K562 (cell line): ENCODE measurements around the gene ACY1. TPM values are rescaled to one million over a fixed set of nuclear protein-coding genes. Genes with fewer than 3 reads are reported as not detected.

Experiments
- ARID2 ChIP-seq: fragments of 450-650 bp; IDR thresholded peaks from 2 replicates; pipeline ENCODE4 v1.6.1; 2017; ENCODE audit warnings: antibody characterized with exemption, mild to moderate bottlenecking
- ASH1L ChIP-seq: fragments of 450-650 bp; IDR thresholded peaks from 2 replicates; pipeline ENCODE4 v1.6.1; 2018; ENCODE audit warnings: borderline replicate concordance, mild to moderate bottlenecking, low read depth; ENCODE audit not compliant: partially characterized antibody
- BHLHE40 ChIP-seq: IDR thresholded peaks from 2 replicates; pipeline ENCODE4 v1.6.1; 2011; ENCODE audit warnings: low read length, improper control_type of control experiment
- CBFB ChIP-seq: sonication (generic); formaldehyde crosslinking; IDR thresholded peaks from 2 replicates; pipeline ENCODE4 v1.4.0; 2020; ENCODE audit warnings: mild to moderate bottlenecking, missing genetic modification reagents
- CEBPB ChIP-seq: fragments of 450-650 bp; IDR thresholded peaks from 2 replicates; pipeline ENCODE4 v1.6.1; 2016; ENCODE audit warnings: missing genetic modification characterization, missing compliant biosample characterization
- HDAC1 ChIP-seq, 2 experiments: fragments of 450-650 bp; IDR thresholded peaks; 2 replicates each; pipeline ENCODE4 v1.6.1; 2016 to 2017; ENCODE audit warnings: inconsistent platforms in 1 of 2, mild to moderate bottlenecking in 1 of 2, moderate library complexity in 1 of 2
- HDAC3 ChIP-seq: fragments of 450-650 bp; IDR thresholded peaks from 2 replicates; pipeline ENCODE4 v1.6.1; 2018; ENCODE audit warnings: borderline replicate concordance, mild to moderate bottlenecking, moderate library complexity; ENCODE audit not compliant: partially characterized antibody
- HNRNPK ChIP-seq: fragments of 200-400 bp; formaldehyde crosslinking; IDR thresholded peaks from one replicate; pipeline ENCODE4 v1.6.1; 2018; ENCODE audit warnings: mild to moderate bottlenecking, low read depth, low read length; ENCODE audit not compliant: poor library complexity, severe bottlenecking
- HNRNPLL ChIP-seq: fragments of 200-400 bp; formaldehyde crosslinking; IDR thresholded peaks from 2 replicates; pipeline ENCODE4 v1.6.1; 2017; ENCODE audit warnings: low read length, low read depth, mild to moderate bottlenecking; ENCODE audit not compliant: poor library complexity, severe bottlenecking
- L3MBTL2 ChIP-seq: fragments of 450-650 bp; IDR thresholded peaks from 2 replicates; pipeline ENCODE4 v1.6.1; 2016; ENCODE audit warnings: mild to moderate bottlenecking, moderate library complexity
- LEF1 ChIP-seq: fragments of 450-650 bp; IDR thresholded peaks from 2 replicates; pipeline ENCODE4 v1.6.1; 2016; ENCODE audit warnings: mild to moderate bottlenecking
- MEIS2 ChIP-seq: fragments of 450-650 bp; IDR thresholded peaks from 2 replicates; pipeline ENCODE4 v1.6.1; 2014; ENCODE audit warnings: mild to moderate bottlenecking; ENCODE audit not compliant: partially characterized antibody
- RBM39 ChIP-seq: fragments of 200-400 bp; formaldehyde crosslinking; optimal IDR thresholded peaks from 2 replicates; pipeline ENCODE3; 2018; ENCODE audit warnings: low read depth, low read length
- SRSF1 ChIP-seq: fragments of 200-400 bp; formaldehyde crosslinking; IDR thresholded peaks from 2 replicates; pipeline ENCODE4 v1.6.1; 2017; ENCODE audit warnings: mild to moderate bottlenecking, low read depth, low read length, moderate library complexity
- TCF7L2 ChIP-seq: fragments of 150-350 bp; IDR thresholded peaks from 2 replicates; pipeline ENCODE4 v1.6.1; 2016; ENCODE audit warnings: low read depth, mild to moderate bottlenecking, low read length, moderate library complexity
- TEAD4 ChIP-seq, 2 experiments: sonication (generic) in 1 of 2; formaldehyde crosslinking in 1 of 2; IDR thresholded peaks; 2 replicates each; pipeline versions ENCODE4 v1.6.1 to v1.8.0; 2012 to 2022; ENCODE audit warnings: borderline replicate concordance in 1 of 2, inconsistent platforms in 1 of 2, low read length in 1 of 2, mild to moderate bottlenecking in 1 of 2, missing genetic modification reagents in 1 of 2
- TRIM28 ChIP-seq: fragments of 450-650 bp; IDR thresholded peaks from 2 replicates; pipeline ENCODE4 v1.6.1; 2017
- U2AF2 ChIP-seq: fragments of 200-400 bp; formaldehyde crosslinking; optimal IDR thresholded peaks from 2 replicates; pipeline ENCODE3; 2017; ENCODE audit warnings: low read depth, mild to moderate bottlenecking, low read length
- YY1 ChIP-seq, 3 experiments: IDR thresholded peaks; 2 replicates each; pipeline ENCODE4 v1.6.1; 2011; ENCODE audit warnings: low read length in 2 of 3, mild to moderate bottlenecking in 2 of 3, moderate library complexity in 2 of 3, borderline replicate concordance in 1 of 3, control low read depth in 1 of 3, low read depth in 1 of 3; ENCODE audit not compliant: insufficient read depth in 3 of 3, insufficient replicate concordance in 2 of 3, control insufficient read depth in 1 of 3, insufficient read length in 1 of 3; ENCODE audit errors: extremely low read depth in 1 of 3
- ZKSCAN8 ChIP-seq: fragments of 200-800 bp; sonication (Bioruptor generic); IDR thresholded peaks from 2 replicates; pipeline ENCODE4 v1.6.1; 2016; ENCODE audit warnings: missing genetic modification characterization, missing compliant biosample characterization
- ZNF217 ChIP-seq: sonication (generic); formaldehyde crosslinking; IDR thresholded peaks from 2 replicates; pipeline ENCODE4 v1.8.0; 2022; ENCODE audit warnings: mild to moderate bottlenecking, missing genetic modification reagents
- ZNF24 ChIP-seq: fragments of 450-650 bp; IDR thresholded peaks from 2 replicates; pipeline ENCODE4 v1.6.1; 2016
- ZNF324 ChIP-seq: fragments of 250-450 bp; sonication (Bioruptor Pico); IDR thresholded peaks from 2 replicates; pipeline ENCODE4 v1.4.0; 2020; ENCODE audit warnings: mild to moderate bottlenecking
- ZNF354B ChIP-seq: fragments of 250-450 bp; sonication (Bioruptor Pico); IDR thresholded peaks from 2 replicates; pipeline ENCODE4 v1.4.0; 2020
- ZNF561 ChIP-seq: fragments of 450-650 bp; formaldehyde crosslinking; conservative IDR thresholded peaks from 2 replicates; pipeline ENCODE4 v1.4.0; 2020; ENCODE audit warnings: mild to moderate bottlenecking, moderate library complexity
- ZNF79 ChIP-seq: fragments of 250-450 bp; sonication (Bioruptor Pico); IDR thresholded peaks from 2 replicates; pipeline ENCODE4 v1.4.0; 2020; ENCODE audit warnings: low read depth, mild to moderate bottlenecking, moderate library complexity
- polyA plus RNA-seq, 8 experiments: library from polyadenylated mRNA; depleted of rRNA in 4 of 8; stranded (reverse) in 5 of 8; unstranded in 3 of 8; fragments of >200 nt; fragmentation: Nextera tagmentation in 2 of 8; fragmentation: Illumina TruSeq in 1 of 8; extraction: Ambion mirVana in 2 of 8; extraction: Trizol in 1 of 8; gene quantifications; 2 replicates each; pipeline versions ENCODE4 v1.2.1 to v1.2.3, GENCODE V29; 2011 to 2014; ENCODE audit warnings: inconsistent platforms in 1 of 8, missing spikeins in 1 of 8
- total RNA-seq, 7 experiments: library from RNA; depleted of rRNA in 6 of 7; stranded (reverse); fragments of >200 nt in 6 of 7; fragmentation: Illumina TruSeq in 2 of 7; extraction: Trizol in 2 of 7; gene quantifications; 2 replicates each; pipeline versions ENCODE4 v1.2.1 to v1.2.3, GENCODE V29; 2011 to 2021; ENCODE audit warnings: low replicate concordance in 1 of 7
- TF ChIP-seq, protein P1 (sequence below): conservative IDR thresholded peaks from 2 replicates; pipeline ENCODE4 v1.6.1; 2011; ENCODE audit warnings: low read depth, mild to moderate bottlenecking, low read length; ENCODE audit not compliant: control insufficient read depth
- TF ChIP-seq, protein P2 (sequence below): fragments of 200-800 bp; sonication (Bioruptor generic); IDR thresholded peaks from 2 replicates; pipeline ENCODE4 v1.6.1; 2017; ENCODE audit warnings: missing genetic modification characterization, missing compliant biosample characterization

The ACY1 gene
- total and polyA plus RNA-seq, 9 of the 15 experiments (the other 6 are each of a cell fraction or from before 2014, with no cell fraction given) = 70.7 to 195 (median 123) TPM

DNA sequence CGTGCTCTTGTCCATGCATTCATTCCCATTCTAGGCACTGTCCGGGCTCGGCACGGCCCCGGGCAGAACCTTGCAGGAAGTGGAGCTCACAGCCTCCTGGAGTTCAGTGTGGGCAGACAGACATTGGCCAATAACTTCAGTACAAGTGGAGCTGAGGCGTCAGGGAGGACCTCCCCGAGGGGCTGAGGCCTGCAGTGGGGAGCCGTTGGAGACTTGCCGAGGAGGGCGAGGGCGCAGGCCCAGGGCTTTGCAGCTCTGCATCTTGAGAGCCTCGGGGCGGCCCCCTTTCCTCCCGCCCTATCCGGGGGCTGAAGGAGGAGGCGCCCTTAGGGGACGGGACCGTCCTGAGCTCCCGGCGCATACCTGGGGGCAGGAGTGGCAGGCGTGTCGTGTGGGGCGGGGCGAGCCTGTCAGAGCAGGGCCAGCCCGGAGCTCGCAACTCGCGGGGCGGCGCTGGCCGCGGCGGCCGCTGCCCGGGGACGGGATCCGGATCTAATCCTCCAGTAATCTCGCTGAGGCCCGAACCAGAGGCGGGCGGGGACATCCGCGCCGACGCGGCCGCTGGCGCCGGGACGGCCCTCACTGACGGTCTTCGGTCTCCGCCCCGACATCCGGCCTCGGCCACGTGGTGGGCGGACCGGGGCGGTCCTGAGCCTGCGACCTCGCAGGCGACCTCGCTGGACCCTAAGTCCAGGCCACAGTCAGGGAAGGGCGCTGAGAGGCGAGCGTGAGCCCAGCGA, at the start of gene ACY1 (continued):
- TF ChIP-seq, protein P1, sequence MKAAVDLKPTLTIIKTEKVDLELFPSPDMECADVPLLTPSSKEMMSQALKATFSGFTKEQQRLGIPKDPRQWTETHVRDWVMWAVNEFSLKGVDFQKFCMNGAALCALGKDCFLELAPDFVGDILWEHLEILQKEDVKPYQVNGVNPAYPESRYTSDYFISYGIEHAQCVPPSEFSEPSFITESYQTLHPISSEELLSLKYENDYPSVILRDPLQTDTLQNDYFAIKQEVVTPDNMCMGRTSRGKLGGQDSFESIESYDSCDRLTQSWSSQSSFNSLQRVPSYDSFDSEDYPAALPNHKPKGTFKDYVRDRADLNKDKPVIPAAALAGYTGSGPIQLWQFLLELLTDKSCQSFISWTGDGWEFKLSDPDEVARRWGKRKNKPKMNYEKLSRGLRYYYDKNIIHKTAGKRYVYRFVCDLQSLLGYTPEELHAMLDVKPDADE = peak; percentile 80
- TF ChIP-seq HDAC1 (IDR thresholded peaks at IDR 0.05) (peak in 1 of 2 experiments; percentile 78; a peak in 2 of 4 replicates), ZNF79 (CRISPR knock-in tag) (no peak), HDAC3 (no peak), CEBPB (tag) (peak; percentile 50; the same call in 1 of the 2 replicates), TRIM28 (no peak), BHLHE40 (peak; percentile 59; the same call in 1 of the 2 replicates), ZNF24 (no peak), SRSF1 (no peak), ASH1L (no peak), U2AF2 (no peak), LEF1 (no peak), HNRNPK (no peak), TCF7L2 (no peak), ZNF354B (CRISPR knock-in tag) (no peak), TEAD4 (IDR thresholded peaks at IDR 0.05; ENCODE audit: low read length) (no peak), TEAD4 (CRISPR knock-in tag; IDR thresholded peaks at IDR 0.05; ENCODE audit: borderline replicate concordance) (no peak), HNRNPLL (peak; percentile 13), L3MBTL2 (peak; percentile 92), YY1 (IDR thresholded peaks at IDR 0.05; ENCODE audit: borderline replicate concordance in 1 of 3, control insufficient read depth in 1 of 3, extremely low read depth in 1 of 3, insufficient read depth in 3 of 3, insufficient read length in 1 of 3, insufficient replicate concordance in 2 of 3, low read depth in 1 of 3, low read length in 2 of 3) (peak in 2 of 3 experiments; percentile 31 to 47), MEIS2 (peak; percentile 42), CBFB (CRISPR knock-in tag) (no peak), ZNF217 (CRISPR knock-in tag) (no peak), ARID2 (no peak), ZKSCAN8 (CRISPR knock-in tag) (no peak), RBM39 (no peak), ZNF561 (CRISPR knock-in tag) (no peak), ZNF324 (CRISPR knock-in tag) (no peak)
- TF ChIP-seq, protein P2, sequence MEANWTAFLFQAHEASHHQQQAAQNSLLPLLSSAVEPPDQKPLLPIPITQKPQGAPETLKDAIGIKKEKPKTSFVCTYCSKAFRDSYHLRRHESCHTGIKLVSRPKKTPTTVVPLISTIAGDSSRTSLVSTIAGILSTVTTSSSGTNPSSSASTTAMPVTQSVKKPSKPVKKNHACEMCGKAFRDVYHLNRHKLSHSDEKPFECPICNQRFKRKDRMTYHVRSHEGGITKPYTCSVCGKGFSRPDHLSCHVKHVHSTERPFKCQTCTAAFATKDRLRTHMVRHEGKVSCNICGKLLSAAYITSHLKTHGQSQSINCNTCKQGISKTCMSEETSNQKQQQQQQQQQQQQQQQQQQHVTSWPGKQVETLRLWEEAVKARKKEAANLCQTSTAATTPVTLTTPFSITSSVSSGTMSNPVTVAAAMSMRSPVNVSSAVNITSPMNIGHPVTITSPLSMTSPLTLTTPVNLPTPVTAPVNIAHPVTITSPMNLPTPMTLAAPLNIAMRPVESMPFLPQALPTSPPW = peak; percentile 70
